Lower lobe of right lung (tissue), 2 donors: ENCODE data around the gene VPS26B. TPM values are rescaled to one million over a fixed set of nuclear protein-coding genes. Genes with fewer than 3 reads are reported as not detected.

Source experiments
- ATAC-seq, 2 donors: fragments of 200-7000 bp; cut with Tn5 transposase; one replicate each; pipeline ENCODE4 v1.9.1; 2020 to 2022; ENCODE audit warnings: mild to moderate bottlenecking in 2 of 2, moderate library complexity in 2 of 2
- DNase-seq: peaks from one replicate; pipeline ENCODE4 v3.0.0-alpha.2; 2020
- H3K27ac ChIP-seq: fragments of 200-600 bp; one replicate; pipeline ENCODE4 v1.8.0; 2022
- H3K27me3 ChIP-seq: fragments of 200-600 bp; one replicate; pipeline ENCODE4 v1.8.0; 2022; ENCODE audit warnings: low read depth
- H3K36me3 ChIP-seq: fragments of 200-600 bp; one replicate; pipeline ENCODE4 v1.8.0; 2022; ENCODE audit warnings: mild to moderate bottlenecking
- H3K4me1 ChIP-seq: fragments of 200-600 bp; one replicate; pipeline ENCODE4 v1.8.0; 2022
- H3K4me3 ChIP-seq: fragments of 200-600 bp; one replicate; pipeline ENCODE4 v1.8.0; 2022; ENCODE audit warnings: mild to moderate bottlenecking
- H3K9me3 ChIP-seq: fragments of 200-600 bp; one replicate; pipeline ENCODE4 v1.8.0; 2022
- intact Hi-C: fragments of 100-400 bp; cut with DNase I; formaldehyde crosslinking; loops from one replicate; pipeline ENCODE4 v1.11.0; 2022
- total RNA-seq: library from RNA; stranded (reverse); fragmentation: NEBNext Ultra II Directional; extraction: Animal tissue kit (Norgen Biotek cat#: 25700); gene quantifications from one replicate; pipeline ENCODE4 v1.2.1, GENCODE V29; 2021
- TF ChIP-seq, protein P1 (sequence below): fragments of 200-600 bp; IDR thresholded peaks from one replicate; pipeline ENCODE4 v1.8.0; 2022; ENCODE audit warnings: antibody characterized with exemption, mild to moderate bottlenecking
- donor health status: DM: no; HTN: yes; CAD: no; lungs with severe emphysema.

VPS26B gene
- total RNA-seq, 1 donor from 2014 or later = 42.7 TPM

- no peaks in the 10 kb centered on the region for H3K9me3 ChIP-seq
- intact Hi-C loops = no loop called here
- H3K27ac ChIP-seq = no peak overlapping the region
- peaks cover 67% of the 10 kb centered on the region for H3K36me3 ChIP-seq
- no peaks in the 10 kb centered on the region for H3K4me1 ChIP-seq
- ATAC-seq (no peak), DNase-seq (peak; percentile 55)
- no peaks in the 10 kb centered on the region for H3K27me3 ChIP-seq
- no peak overlapping the region for H3K4me3 ChIP-seq
- TF ChIP-seq, protein P1, sequence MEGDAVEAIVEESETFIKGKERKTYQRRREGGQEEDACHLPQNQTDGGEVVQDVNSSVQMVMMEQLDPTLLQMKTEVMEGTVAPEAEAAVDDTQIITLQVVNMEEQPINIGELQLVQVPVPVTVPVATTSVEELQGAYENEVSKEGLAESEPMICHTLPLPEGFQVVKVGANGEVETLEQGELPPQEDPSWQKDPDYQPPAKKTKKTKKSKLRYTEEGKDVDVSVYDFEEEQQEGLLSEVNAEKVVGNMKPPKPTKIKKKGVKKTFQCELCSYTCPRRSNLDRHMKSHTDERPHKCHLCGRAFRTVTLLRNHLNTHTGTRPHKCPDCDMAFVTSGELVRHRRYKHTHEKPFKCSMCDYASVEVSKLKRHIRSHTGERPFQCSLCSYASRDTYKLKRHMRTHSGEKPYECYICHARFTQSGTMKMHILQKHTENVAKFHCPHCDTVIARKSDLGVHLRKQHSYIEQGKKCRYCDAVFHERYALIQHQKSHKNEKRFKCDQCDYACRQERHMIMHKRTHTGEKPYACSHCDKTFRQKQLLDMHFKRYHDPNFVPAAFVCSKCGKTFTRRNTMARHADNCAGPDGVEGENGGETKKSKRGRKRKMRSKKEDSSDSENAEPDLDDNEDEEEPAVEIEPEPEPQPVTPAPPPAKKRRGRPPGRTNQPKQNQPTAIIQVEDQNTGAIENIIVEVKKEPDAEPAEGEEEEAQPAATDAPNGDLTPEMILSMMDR = peak; percentile 78
Measured at GRCh38 chr11:134207538-134208239, 16.8 kb upstream of the VPS26B start.

DNA sequence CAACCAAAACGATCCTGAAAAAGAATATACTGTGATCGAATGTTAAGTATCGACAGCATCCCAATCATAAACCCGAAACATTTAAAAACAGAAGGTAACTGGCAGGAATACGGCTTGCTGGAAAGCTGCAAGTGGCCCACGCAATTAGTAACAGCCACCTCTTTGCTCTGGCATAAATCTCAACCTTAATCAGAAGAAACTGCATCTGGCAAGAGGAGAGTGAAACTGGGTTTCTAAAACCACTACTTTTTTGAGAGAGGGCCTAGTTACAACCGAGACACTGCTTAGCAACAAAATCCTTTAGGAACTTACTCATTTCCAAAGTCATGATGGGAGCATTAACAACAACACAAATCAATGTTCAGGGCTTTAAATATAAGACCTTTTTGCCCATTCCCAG, 8.6 kb upstream of the VPS26B start:
- H3K36me3 ChIP-seq = peaks cover 33% of the 10 kb centered on the region
- DNase-seq (no peak), ATAC-seq (no peak)
- H3K27ac ChIP-seq = no peak overlapping the region
- H3K4me3 ChIP-seq = no peak overlapping the region
- no peaks in the 10 kb centered on the region for H3K27me3 ChIP-seq
- TF ChIP-seq, protein P1 = no peak
- intact Hi-C loops = no loop called here
- H3K4me1 ChIP-seq = no peaks in the 10 kb centered on the region
- H3K9me3 ChIP-seq = no peaks in the 10 kb centered on the region

GRCh38 chr11:134216816-134217215, 7.7 kb upstream of the VPS26B start:
- intact Hi-C loops = no loop called here
- ATAC-seq (no peak), DNase-seq (no peak)
- Histone ChIP-seq H3K36me3 (peaks cover 33% of the 10 kb centered on the region), H3K4me1 (no peaks in the 10 kb centered on the region), H3K27ac (no peak overlapping the region), H3K9me3 (no peaks in the 10 kb centered on the region), H3K27me3 (no peaks in the 10 kb centered on the region), H3K4me3 (no peak overlapping the region)
- TF ChIP-seq, protein P1 = no peak

- peaks cover 19% of the 10 kb centered on the region for H3K36me3 ChIP-seq
- no peaks in the 10 kb centered on the region for H3K9me3 ChIP-seq
- H3K27me3 ChIP-seq = no peaks in the 10 kb centered on the region
- H3K4me1 ChIP-seq = peaks cover 36% of the 10 kb centered on the region
- H3K27ac ChIP-seq = peak overlapping the region; percentile 95
- intact Hi-C loops = no loop called here
- ATAC-seq (no peak), DNase-seq (no peak)
- peak overlapping the region; percentile 92 for H3K4me3 ChIP-seq
- TF ChIP-seq, protein P1 = no peak
Measured at GRCh38 chr11:134223121-134223520, 1.4 kb upstream of the VPS26B start.

DNA sequence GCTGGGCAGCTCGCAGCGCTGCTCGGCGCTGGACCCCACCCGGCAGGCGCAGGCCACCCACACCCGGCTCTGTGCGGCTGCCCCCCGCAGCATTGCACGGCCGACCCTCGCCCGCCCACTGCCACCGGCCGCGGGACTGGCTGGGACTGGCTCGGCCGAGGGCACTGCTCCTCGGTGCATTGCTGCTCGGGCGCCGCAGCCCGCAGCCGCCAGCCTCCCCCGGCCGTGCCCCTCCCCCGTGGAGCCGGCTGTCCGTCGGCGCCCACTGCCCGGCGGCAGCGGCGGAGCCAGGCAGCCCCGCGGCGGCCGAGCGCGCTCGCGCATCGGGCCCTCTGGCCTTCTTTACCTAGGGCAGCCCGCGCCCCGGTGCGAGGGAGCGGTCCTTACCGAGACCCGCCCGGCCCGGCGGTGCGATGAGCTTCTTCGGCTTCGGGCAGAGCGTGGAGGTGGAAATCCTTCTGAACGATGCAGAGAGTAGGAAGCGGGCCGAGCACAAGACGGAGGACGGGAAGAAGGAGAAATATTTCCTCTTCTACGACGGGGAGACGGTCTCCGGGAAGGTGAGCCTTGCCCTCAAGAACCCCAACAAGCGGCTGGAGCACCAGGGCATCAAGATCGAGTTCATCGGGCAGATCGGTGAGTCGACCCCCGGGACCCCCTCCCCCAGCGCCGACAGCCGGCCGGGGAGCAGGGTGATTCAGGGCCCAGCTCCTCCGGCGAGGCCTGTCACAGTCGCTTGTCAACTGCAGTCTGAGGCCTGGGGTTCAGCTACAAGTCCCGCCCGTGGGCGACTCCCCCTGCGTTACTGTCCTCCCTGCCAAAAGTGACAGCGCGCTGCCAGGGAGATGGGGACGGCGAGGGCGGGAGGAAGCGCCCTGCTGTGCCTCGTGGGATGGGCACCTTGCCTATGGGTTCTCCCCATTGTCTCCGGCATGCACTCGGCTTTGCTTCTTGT, 516 bp downstream of the VPS26B start:
- H3K4me1 ChIP-seq = peaks cover 47% of the 10 kb centered on the region
- intact Hi-C loops = no loop called here

More for the DNA sequence above, 516 bp downstream of the VPS26B start:
- Histone ChIP-seq H3K27ac (peak overlapping the region; percentile 95), H3K4me3 (peak overlapping the region; percentile 92), H3K27me3 (no peaks in the 10 kb centered on the region), H3K36me3 (peaks cover 2% of the 10 kb centered on the region), H3K9me3 (no peaks in the 10 kb centered on the region)
- ATAC-seq (peak; percentile 56 to 60), DNase-seq (peak; percentile 72)
- TF ChIP-seq, protein P1 = no peak
